ENCODE results near the gene JAKMIP1.

JAKMIP1 gene

DNA sequence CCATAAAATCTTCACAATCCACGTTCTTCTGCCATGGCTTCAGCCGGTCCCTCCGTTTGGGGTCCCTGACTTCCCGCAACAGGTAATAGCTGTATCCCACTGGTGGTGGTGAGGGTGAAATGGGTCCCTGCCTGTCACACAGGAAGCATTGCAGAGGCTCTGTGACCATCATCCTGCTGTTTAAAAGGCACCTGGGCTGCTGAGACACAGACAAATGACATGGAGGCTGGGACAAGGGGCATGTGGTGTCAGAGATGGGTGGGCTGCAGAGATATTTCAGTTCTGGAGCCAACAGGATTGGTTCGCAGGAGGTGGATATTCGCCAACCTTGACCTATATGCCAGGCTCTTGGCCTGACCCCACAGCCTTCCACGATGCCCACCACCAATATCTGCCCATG is 82.1 kb downstream of the JAKMIP1 start:
- no peak for DNase-seq (ENCODE audit: low read depth, low spot score)
- TF ChIP-seq, protein P1, sequence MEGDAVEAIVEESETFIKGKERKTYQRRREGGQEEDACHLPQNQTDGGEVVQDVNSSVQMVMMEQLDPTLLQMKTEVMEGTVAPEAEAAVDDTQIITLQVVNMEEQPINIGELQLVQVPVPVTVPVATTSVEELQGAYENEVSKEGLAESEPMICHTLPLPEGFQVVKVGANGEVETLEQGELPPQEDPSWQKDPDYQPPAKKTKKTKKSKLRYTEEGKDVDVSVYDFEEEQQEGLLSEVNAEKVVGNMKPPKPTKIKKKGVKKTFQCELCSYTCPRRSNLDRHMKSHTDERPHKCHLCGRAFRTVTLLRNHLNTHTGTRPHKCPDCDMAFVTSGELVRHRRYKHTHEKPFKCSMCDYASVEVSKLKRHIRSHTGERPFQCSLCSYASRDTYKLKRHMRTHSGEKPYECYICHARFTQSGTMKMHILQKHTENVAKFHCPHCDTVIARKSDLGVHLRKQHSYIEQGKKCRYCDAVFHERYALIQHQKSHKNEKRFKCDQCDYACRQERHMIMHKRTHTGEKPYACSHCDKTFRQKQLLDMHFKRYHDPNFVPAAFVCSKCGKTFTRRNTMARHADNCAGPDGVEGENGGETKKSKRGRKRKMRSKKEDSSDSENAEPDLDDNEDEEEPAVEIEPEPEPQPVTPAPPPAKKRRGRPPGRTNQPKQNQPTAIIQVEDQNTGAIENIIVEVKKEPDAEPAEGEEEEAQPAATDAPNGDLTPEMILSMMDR (IDR thresholded peaks at IDR 0.05; ENCODE audit: low read depth, low read length), result no peak
- in situ Hi-C loops (cut with HindIII; ENCODE audit: low sequenced_read_pairs), result no loop called here
- no peak overlapping the region for H3K4me3 ChIP-seq (ENCODE audit: low read depth, low read length)

DNA sequence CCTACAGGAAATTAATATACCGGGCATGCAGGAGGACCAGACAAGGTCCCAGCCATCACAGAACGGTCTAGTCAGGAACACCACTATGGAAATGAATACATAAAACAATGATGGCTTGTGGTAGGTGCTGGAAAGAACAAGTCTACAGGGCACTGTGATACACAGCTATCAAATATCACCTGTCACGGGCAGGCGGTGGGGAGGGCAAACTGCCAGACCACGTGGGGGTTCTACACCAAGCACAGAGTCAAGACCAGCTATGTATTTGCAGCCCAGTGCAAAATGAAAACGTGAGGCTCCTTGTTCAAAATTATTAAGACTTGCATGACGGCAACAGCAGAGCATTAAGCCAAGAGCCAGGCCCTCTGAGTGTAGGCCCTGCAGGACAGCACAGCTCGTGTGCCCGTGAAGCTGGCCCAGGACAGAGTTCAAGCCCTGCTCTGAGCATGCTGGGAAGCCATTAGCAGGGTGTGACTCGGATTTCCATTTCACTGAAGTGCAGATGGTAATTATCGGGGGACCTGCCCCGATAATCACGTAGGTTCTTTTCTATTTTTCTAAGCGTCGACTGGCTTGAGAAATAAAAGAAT is 83.6 kb downstream of the JAKMIP1 start:
- no peak overlapping the region for H3K4me3 ChIP-seq (ENCODE audit: low read depth, low read length)
- TF ChIP-seq, protein P1 (IDR thresholded peaks at IDR 0.05; ENCODE audit: low read depth, low read length), result no peak
- no peak for DNase-seq (ENCODE audit: low read depth, low spot score)
- in situ Hi-C loops (cut with HindIII; ENCODE audit: low sequenced_read_pairs), result no loop called here

DNA sequence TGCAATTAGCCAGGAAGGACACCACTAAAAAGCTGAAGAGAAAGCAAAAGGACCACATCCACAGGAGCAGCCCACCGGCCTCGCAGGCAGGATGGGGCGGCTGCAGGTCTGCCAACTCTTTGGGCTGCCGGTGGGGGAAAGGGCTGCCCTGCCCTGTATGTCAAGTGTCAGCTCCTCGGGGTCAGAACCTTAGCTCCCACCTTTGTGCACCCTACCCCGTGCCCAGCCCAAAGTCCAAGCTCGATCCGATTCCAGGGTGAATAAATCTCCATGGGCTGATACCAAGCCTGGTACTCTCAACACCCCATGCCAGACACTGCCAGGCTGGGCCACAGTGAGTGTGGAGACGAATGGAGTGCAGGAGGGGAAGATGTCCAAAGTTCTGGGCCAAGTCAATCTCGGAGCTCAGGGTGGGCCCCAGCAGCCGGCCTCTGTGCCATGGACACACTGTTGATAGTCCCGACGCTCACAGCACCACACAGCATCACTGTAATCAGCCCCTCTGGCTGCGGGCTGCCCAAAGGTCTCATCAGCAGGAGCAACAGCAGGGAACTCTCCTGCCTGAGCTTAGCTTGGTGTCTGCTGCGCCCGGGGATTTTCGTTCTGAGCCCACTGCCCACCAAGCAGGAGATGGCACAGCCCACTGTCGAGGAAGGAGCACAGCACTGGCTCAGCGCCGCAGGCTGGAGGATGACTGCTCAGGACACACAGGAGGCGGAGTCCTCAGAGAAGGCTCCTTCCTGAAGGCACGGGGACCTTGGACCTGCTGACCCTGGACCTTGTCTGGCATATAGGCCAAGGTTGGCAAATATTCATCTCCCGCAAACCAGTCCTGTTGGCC is 84.4 kb downstream of the JAKMIP1 start:
- no peak overlapping the region for H3K4me3 ChIP-seq (ENCODE audit: low read depth, low read length)
- in situ Hi-C loops (cut with HindIII; ENCODE audit: low sequenced_read_pairs), result no loop called here
- TF ChIP-seq, protein P1 (IDR thresholded peaks at IDR 0.05; ENCODE audit: low read depth, low read length), result no peak
- no peak for DNase-seq (ENCODE audit: low read depth, low spot score)

DNA sequence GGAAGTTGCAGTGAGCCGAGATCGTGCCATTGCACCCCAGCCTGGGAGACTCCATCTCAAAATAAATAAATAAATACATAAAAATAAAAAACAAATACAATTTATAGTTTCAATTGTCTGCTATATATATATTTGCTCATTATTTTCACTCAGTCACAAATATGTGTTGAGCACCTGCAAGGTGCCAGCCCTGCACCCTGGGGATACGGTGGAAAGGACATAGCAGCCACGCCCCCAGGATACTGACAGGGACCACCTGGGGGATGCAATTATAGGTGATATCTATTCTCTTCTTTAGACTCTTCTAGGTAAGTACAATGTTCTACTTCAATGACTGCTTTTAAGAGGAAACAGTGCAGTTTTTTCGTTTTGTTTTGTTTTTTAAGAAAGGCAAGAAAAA is 85.0 kb downstream of the JAKMIP1 start:
- H3K4me3 ChIP-seq (ENCODE audit: low read depth, low read length), result no peak overlapping the region
- DNase-seq (ENCODE audit: low read depth, low spot score), result no peak
- TF ChIP-seq, protein P1 (IDR thresholded peaks at IDR 0.05; ENCODE audit: low read depth, low read length), result no peak
- in situ Hi-C loops (cut with HindIII; ENCODE audit: low sequenced_read_pairs), result no loop called here

DNA sequence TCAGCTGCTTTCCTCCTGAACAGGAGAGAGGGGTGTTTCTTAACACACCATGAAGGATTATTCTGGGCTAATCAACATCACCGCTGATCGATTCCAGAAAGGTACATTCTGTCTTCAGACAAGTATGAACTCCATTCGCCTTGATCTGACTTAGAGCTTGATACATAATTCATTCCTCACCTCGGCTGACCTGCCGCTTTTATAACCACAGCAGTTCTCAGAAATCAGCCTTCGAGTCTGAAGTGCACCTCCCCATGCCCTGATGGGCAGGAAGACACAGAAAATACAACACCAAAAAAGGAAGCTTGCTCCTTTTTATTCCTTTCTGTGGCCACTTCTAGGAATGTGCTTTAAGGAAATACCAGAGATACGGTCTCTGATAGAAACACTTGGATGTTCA is 85.7 kb downstream of the JAKMIP1 start:
- no peak for DNase-seq (ENCODE audit: low read depth, low spot score)
- TF ChIP-seq, protein P1 (IDR thresholded peaks at IDR 0.05; ENCODE audit: low read depth, low read length), result no peak
- no peak overlapping the region for H3K4me3 ChIP-seq (ENCODE audit: low read depth, low read length)
- in situ Hi-C loops (cut with HindIII; ENCODE audit: low sequenced_read_pairs), result no loop called here

DNA sequence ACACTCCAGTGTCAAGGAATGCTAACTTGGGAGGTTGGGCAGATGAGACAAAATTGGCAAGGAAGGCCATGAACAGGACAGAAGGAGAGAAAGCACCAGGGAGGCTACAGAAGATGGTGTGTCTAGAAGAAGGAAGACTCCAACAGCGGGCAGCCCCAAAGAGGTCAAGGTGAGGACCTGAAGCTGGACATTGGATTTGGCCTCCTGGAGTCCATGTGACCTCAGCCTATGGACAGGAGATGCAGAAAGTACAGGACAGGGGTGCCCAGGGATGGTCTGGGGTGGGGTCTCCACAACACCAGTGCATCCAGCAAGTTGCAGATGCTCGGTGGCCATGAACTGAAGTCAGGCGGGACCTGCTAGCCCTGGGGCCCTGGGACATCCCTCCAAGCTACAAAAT is 86.2 kb downstream of the JAKMIP1 start:
- H3K4me3 ChIP-seq (ENCODE audit: low read depth, low read length), result no peak overlapping the region
- in situ Hi-C loops (cut with HindIII; ENCODE audit: low sequenced_read_pairs), result no loop called here
- TF ChIP-seq, protein P1 (IDR thresholded peaks at IDR 0.05; ENCODE audit: low read depth, low read length), result no peak
- DNase-seq (ENCODE audit: low read depth, low spot score), result no peak
